ENCODE data around the gene AKNA. TPM values are rescaled to one million over a fixed set of nuclear protein-coding genes. Genes with fewer than 3 reads are reported as not detected.
"Not testable (repeated sequence)": the region's sequence is repeated elsewhere in the genome, so short reads cannot be mapped to it uniquely, and the experiment has no call there.

AKNA gene
- total RNA-seq, 1 experiment from 2014 or later, result 20.6 TPM

- CTCF ChIA-PET; H3K9me3 ChIP-seq (ENCODE audit: control insufficient read depth in 1 of 2, insufficient read depth in 1 of 2, low read depth in 1 of 2, low read length in 2 of 2); H3K4me3 ChIP-seq (replicated peaks in 1 of 2; ENCODE audit: low read depth in 1 of 2, low read length in 2 of 2); H3K36me3 ChIP-seq (ENCODE audit: control insufficient read depth in 1 of 2, insufficient read depth in 2 of 2, low read length in 2 of 2); H3K9me2 ChIP-seq (ENCODE audit: insufficient read depth); BruUV-seq (replicated peaks); H4K20me1 ChIP-seq (ENCODE audit: insufficient read depth); POLR2A ChIA-PET; H3K27me3 ChIP-seq (ENCODE audit: insufficient read depth, low read length); H3K4me1 ChIP-seq (ENCODE audit: control insufficient read depth in 1 of 2, insufficient read depth in 2 of 2, low read length in 2 of 2); ATAC-seq; RAD21 ChIA-PET (ENCODE audit: low non-redundant PET in 1 of 2, low total read pairs in 2 of 2, uncharacterized antibody in 2 of 2, unreplicated experiment in 2 of 2); H3K4me2 ChIP-seq (ENCODE audit: low read length); H2AFZ ChIP-seq (ENCODE audit: low read depth, low read length, poor library complexity, severe bottlenecking); H3K27ac ChIP-seq (ENCODE audit: low read depth, low read length); DNase-seq (ENCODE audit: low read depth, low spot score); intact Hi-C loops (cut with micrococcal nuclease); H3K79me2 ChIP-seq (ENCODE audit: insufficient read depth, low read length); H3K9ac ChIP-seq (ENCODE audit: low read length): not testable (repeated sequence)
These were observed 67.1 kb downstream of the AKNA start for GRCh38 chr9:114320710-114321109.

DNA sequence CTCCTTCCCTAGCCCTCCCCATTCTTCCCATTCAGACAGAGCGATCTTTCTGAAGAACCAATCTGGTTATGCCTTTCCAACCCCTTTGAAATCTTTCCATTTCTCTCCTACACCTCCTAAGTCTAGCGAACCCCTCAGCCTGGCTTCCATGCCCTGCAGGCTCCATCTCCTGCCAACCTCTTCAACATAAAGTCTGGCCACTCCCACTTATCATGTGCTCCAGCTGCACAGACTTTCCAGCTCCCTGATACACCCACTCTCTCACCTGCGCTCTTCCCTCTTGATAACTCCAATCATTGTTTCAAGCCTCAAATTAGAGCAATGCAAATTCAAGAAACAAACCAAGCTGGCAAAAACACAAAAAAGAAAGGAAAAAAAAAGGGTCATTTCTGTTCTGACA is 68.6 kb downstream of the AKNA start:
- Histone ChIP-seq H3K9me2 (ENCODE audit: insufficient read depth) (no peaks in the 10 kb centered on the region), H3K9ac (ENCODE audit: low read length) (no peak overlapping the region), H3K79me2 (ENCODE audit: insufficient read depth, low read length) (no peaks in the 10 kb centered on the region), H3K27ac (ENCODE audit: low read depth, low read length) (no peak overlapping the region), H2AFZ (ENCODE audit: low read depth, low read length, poor library complexity, severe bottlenecking) (no peak overlapping the region), H3K27me3 (ENCODE audit: insufficient read depth, low read length) (peaks cover 3% of the 10 kb centered on the region; the same call in 1 of the 2 replicates), H3K4me1 (ENCODE audit: control insufficient read depth in 1 of 2, insufficient read depth in 2 of 2, low read length in 2 of 2) (no peaks in the 10 kb centered on the region), H3K4me2 (ENCODE audit: low read length) (no peak overlapping the region), H3K36me3 (ENCODE audit: control insufficient read depth in 1 of 2, insufficient read depth in 2 of 2, low read length in 2 of 2) (no peaks in the 10 kb centered on the region), H3K9me3 (ENCODE audit: control insufficient read depth in 1 of 2, insufficient read depth in 1 of 2, low read depth in 1 of 2, low read length in 2 of 2) (no peaks in the 10 kb centered on the region), H3K4me3 (replicated peaks in 1 of 2; ENCODE audit: low read depth in 1 of 2, low read length in 2 of 2) (no peak overlapping the region), H4K20me1 (ENCODE audit: insufficient read depth) (no peaks in the 10 kb centered on the region)
- CTCF ChIA-PET, result interaction anchor here (1.2 kb wide), 1 partner anchor 236 kb away, joined by 3 read pairs; no protein-coding TSS in a partner anchor
- ATAC-seq, result peak; percentile 42; the same call in 1 of the 2 replicates
- DNase-seq (ENCODE audit: low read depth, low spot score), result no peak
- no TSS peak for BruUV-seq (replicated peaks)
- POLR2A ChIA-PET, result no interaction called here
- RAD21 ChIA-PET (ENCODE audit: low non-redundant PET in 1 of 2, low total read pairs in 2 of 2, uncharacterized antibody in 2 of 2, unreplicated experiment in 2 of 2), result no interaction called here
- intact Hi-C loops (cut with micrococcal nuclease), result no loop called here
- TF ChIP-seq CEBPB (IDR thresholded peaks at IDR 0.05; ENCODE audit: low read depth), result no peak
- no peak for TF ChIP-seq FOSL1 (IDR thresholded peaks at IDR 0.05; ENCODE audit: low read depth)
- no peak for TF ChIP-seq ZBTB33 (IDR thresholded peaks at IDR 0.05; ENCODE audit: extremely low read depth, insufficient replicate concordance, low read length)
- TF ChIP-seq EGR1 (IDR thresholded peaks at IDR 0.05; ENCODE audit: low read depth), result no peak
